ENCODE results near the gene MOB2.
"Not testable (repeated sequence)": the region's sequence is repeated elsewhere in the genome, so short reads cannot be mapped to it uniquely, and the experiment has no call there.

MOB2 gene

DNA sequence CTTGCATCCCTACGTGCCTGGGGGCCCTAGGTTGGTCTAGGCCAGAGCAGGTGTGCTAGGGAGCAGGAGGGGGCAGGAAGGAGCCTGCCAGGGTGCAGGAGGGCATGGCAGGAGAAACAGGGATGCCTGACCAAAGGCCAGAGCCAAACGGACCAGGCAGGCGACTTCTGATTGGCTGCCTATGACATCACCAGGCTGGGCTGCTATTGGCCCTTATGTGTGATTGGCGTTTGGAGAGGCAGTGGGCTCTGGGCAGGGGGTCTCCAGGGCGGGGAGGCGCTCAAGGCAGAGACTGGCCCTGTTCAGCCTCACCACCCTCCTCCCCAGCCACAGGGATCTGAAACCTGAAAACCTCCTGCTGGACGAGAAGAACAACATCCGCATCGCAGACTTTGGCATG is 44.4 kb downstream of the MOB2 start:
- DNase-seq (ENCODE audit: low read depth), result peak; percentile 10
- no peak overlapping the region for H3K9ac ChIP-seq (ENCODE audit: low read length)
- H3K27me3 ChIP-seq (replicated peaks; ENCODE audit: control insufficient read depth, insufficient read depth, low read length), result peaks cover 18% of the 10 kb centered on the region
- H3K9me3 ChIP-seq (ENCODE audit: control insufficient read depth, low read length), result no peaks in the 10 kb centered on the region
- H3K4me3 ChIP-seq (ENCODE audit: low read length), result no peak overlapping the region
- H3K4me1 ChIP-seq (ENCODE audit: control insufficient read depth, insufficient read depth, low read length), result no peaks in the 10 kb centered on the region
- no peaks in the 10 kb centered on the region for H3K36me3 ChIP-seq (ENCODE audit: control insufficient read depth, insufficient read depth, low read length, severe bottlenecking)

DNA sequence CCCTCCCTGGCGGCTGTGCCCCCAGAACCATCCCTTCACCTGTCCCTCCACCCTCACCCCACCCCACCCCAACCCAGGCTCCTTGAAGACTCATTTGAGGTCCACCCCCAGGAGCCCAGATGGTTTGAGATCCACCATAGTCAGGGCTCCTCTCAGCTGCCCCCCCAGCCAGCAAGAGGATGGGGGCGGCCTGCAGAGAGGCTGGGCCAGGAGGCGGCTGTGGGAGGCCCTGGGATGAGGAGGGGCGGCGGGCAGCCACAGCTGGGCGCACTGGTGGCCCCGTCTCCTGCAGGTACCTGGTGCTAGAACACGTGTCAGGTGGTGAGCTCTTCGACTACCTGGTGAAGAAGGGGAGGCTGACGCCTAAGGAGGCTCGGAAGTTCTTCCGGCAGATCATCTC is 46.1 kb downstream of the MOB2 start:
- Histone ChIP-seq H3K36me3 (ENCODE audit: control insufficient read depth, insufficient read depth, low read length, severe bottlenecking) (no peaks in the 10 kb centered on the region), H3K9me3 (ENCODE audit: control insufficient read depth, low read length) (no peaks in the 10 kb centered on the region), H3K4me3 (ENCODE audit: low read length) (no peak overlapping the region), H3K9ac (ENCODE audit: low read length) (no peak overlapping the region), H3K27me3 (replicated peaks; ENCODE audit: control insufficient read depth, insufficient read depth, low read length) (peaks cover 18% of the 10 kb centered on the region), H3K4me1 (ENCODE audit: control insufficient read depth, insufficient read depth, low read length) (no peaks in the 10 kb centered on the region)
- no peak for DNase-seq (ENCODE audit: low read depth)

DNA sequence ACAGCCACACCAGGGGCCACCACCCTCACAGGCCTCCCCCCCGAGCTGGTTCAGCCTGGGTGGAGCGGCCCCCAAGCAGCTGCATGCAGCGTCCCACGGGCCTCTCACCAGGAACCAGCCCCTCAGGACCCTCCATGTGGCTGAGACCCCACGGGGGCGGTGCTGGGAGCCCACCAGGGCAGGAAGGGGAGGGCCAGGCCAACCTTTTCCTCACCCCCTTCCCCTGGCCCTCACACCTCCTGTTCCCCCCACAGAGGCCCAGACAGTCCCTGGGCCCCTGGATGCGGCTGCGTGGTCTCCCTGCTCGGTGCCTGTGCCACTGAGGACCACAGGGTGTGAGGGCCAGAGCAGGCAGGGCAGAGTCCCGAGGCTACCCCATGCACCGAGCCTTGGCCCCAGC is 46.5 kb downstream of the MOB2 start:
- Histone ChIP-seq H3K9ac (ENCODE audit: low read length) (no peak overlapping the region), H3K27me3 (replicated peaks; ENCODE audit: control insufficient read depth, insufficient read depth, low read length) (peaks cover 18% of the 10 kb centered on the region), H3K4me1 (ENCODE audit: control insufficient read depth, insufficient read depth, low read length) (no peaks in the 10 kb centered on the region), H3K36me3 (ENCODE audit: control insufficient read depth, insufficient read depth, low read length, severe bottlenecking) (no peaks in the 10 kb centered on the region), H3K9me3 (ENCODE audit: control insufficient read depth, low read length) (no peaks in the 10 kb centered on the region), H3K4me3 (ENCODE audit: low read length) (no peak overlapping the region)
- DNase-seq (ENCODE audit: low read depth), result no peak

DNA sequence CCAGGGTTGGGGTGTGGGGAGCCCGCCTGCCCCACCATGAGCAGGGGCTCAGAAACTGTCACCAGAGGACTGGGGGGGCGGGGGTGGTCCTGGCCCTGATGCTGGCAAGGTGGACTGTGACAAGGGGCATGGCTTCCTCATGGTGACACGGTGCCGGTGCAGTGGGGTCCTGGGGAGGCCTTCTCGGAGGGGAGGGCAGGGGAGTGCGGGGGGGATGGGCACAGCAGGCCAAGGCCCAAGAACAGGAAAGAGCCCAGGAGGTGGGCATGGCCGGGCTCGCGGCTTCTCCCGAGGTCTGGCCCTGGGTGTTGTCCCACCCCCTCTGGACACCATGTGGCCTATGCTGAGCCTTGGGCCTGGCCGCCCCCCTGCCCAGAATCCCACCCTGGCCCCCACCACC is 47.2 kb downstream of the MOB2 start:
- no peak overlapping the region for H3K4me3 ChIP-seq (ENCODE audit: low read length)
- H3K27me3 ChIP-seq (replicated peaks; ENCODE audit: control insufficient read depth, insufficient read depth, low read length), result peaks cover 18% of the 10 kb centered on the region
- no peaks in the 10 kb centered on the region for H3K36me3 ChIP-seq (ENCODE audit: control insufficient read depth, insufficient read depth, low read length, severe bottlenecking)
- H3K9ac ChIP-seq (ENCODE audit: low read length), result no peak overlapping the region
- H3K9me3 ChIP-seq (ENCODE audit: control insufficient read depth, low read length), result no peaks in the 10 kb centered on the region
- DNase-seq (ENCODE audit: low read depth), result no peak
- H3K4me1 ChIP-seq (ENCODE audit: control insufficient read depth, insufficient read depth, low read length), result no peaks in the 10 kb centered on the region

DNA sequence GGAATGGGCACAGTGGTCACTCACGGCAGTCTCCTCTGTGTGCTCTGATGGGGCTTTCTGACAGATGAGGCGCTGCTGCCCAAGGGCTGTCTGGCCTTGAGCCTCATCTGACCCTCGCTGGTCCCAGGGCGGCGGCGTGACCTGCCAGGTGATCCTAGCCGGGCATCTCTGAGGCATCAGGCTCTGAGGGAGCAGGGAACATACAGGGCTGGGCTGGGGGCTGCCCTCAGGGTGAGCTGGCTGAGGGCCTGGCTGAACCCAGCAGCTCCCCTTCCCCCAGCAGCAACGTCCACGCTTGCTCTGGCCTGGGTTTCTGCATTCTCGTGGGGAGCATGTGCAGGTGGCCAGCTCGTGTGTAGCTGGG is 47.6 kb downstream of the MOB2 start:
- Histone ChIP-seq H3K36me3 (ENCODE audit: control insufficient read depth, insufficient read depth, low read length, severe bottlenecking) (no peaks in the 10 kb centered on the region), H3K9ac (ENCODE audit: low read length) (no peak overlapping the region), H3K4me3 (ENCODE audit: low read length) (no peak overlapping the region), H3K27me3 (replicated peaks; ENCODE audit: control insufficient read depth, insufficient read depth, low read length) (peaks cover 18% of the 10 kb centered on the region), H3K4me1 (ENCODE audit: control insufficient read depth, insufficient read depth, low read length) (no peaks in the 10 kb centered on the region), H3K9me3 (ENCODE audit: control insufficient read depth, low read length) (no peaks in the 10 kb centered on the region)
- no peak for DNase-seq (ENCODE audit: low read depth)

DNA sequence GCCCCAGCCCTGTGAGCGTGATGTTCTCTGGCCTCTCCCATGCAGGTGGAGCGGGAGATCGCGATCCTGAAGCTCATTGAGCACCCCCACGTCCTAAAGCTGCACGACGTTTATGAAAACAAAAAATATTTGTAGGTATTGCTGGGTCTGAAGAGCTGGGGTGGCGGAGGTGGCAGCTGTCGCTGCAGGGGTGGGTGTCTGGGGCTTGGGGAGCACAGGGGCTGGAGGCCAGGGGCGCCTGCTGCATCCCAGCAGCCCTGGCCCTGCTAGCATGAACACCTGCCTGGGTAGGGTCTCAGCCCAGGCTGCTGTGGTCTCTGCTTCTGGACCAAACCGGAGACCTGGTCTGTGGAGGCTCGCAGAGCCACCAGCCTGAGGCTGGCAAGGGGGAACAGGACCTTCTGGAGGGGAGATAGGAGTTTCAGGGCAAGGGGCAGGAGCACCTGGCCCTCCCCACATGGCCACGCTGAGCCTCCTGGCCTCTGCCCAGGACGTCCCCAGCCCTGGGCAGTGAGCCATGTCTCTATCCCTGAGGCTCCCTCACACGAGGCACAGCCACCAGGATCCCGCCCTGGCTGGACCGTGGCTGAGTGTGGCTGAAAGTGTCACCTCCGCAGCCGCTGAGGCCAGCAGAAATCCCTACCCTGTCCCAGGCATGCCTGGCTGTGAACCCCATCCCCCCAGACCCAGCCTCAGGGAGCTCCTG is 48.2 kb downstream of the MOB2 start:
- Histone ChIP-seq H3K9ac (ENCODE audit: low read length) (no peak overlapping the region), H3K9me3 (ENCODE audit: control insufficient read depth, low read length) (no peaks in the 10 kb centered on the region), H3K4me1 (ENCODE audit: control insufficient read depth, insufficient read depth, low read length) (no peaks in the 10 kb centered on the region), H3K4me3 (ENCODE audit: low read length) (no peak overlapping the region), H3K36me3 (ENCODE audit: control insufficient read depth, insufficient read depth, low read length, severe bottlenecking) (no peaks in the 10 kb centered on the region), H3K27me3 (replicated peaks; ENCODE audit: control insufficient read depth, insufficient read depth, low read length) (peaks cover 16% of the 10 kb centered on the region)
- DNase-seq (ENCODE audit: low read depth), result no peak

DNA sequence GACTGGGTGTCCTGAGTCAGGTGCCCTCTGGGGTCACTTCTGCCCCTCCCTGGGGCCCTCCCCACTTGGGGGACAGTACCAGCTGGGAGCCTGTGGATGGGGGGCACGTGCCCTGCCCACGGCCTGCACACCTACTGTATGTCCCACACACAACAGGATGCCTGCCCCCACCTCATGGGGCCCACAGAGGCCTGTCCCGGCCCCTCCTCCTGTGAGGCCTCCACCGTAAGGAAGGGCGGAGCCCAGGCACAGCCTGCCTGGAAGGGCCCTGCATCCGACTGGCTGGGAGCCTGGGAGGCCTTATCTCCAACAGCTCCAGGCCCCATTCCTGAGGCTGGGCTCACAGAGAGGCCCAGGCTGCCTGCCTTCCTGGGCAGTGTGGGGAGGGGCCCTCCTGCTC is 49.1 kb downstream of the MOB2 start:
- H3K9me3 ChIP-seq (ENCODE audit: control insufficient read depth, low read length), result no peaks in the 10 kb centered on the region
- H3K27me3 ChIP-seq (replicated peaks; ENCODE audit: control insufficient read depth, insufficient read depth, low read length), result peaks cover 16% of the 10 kb centered on the region
- H3K4me1 ChIP-seq (ENCODE audit: control insufficient read depth, insufficient read depth, low read length), result no peaks in the 10 kb centered on the region
- H3K36me3 ChIP-seq (ENCODE audit: control insufficient read depth, insufficient read depth, low read length, severe bottlenecking), result no peaks in the 10 kb centered on the region
- DNase-seq (ENCODE audit: low read depth), result peak; percentile 73
- no peak overlapping the region for H3K4me3 ChIP-seq (ENCODE audit: low read length)
- H3K9ac ChIP-seq (ENCODE audit: low read length), result no peak overlapping the region

DNA sequence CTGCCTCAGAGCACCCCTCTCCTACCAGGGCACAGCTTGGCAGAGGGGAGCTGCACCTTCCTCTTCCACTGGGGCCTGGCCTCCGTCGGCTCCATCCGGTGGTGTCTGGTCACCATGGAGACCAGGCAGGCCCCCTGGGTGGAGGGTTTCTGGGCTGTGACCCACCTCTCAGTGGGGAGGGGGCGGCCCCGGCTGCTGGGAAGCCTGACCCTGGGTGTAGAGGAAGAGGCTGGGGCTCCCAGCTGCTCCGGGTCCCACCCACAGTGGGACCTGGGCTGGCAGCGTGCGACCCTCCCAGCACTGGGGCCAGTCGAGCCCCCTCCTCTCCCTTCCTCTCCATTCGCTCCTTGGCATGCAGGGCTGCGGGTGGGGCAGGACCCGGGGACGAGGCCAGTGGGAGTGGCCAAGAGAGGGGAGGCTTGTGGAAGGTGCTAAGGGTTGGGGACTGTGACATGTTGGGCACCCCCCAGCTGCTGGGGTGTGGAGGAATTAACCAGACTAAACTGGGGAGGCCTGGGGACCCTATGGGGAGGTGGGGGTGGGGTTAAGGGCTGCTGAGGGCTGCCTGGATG is 50.0 kb downstream of the MOB2 start:
- peaks cover 12% of the 10 kb centered on the region for H3K27me3 ChIP-seq (replicated peaks; ENCODE audit: control insufficient read depth, insufficient read depth, low read length)
- no peaks in the 10 kb centered on the region for H3K9me3 ChIP-seq (ENCODE audit: control insufficient read depth, low read length)
- no peak for DNase-seq (ENCODE audit: low read depth)
- no peaks in the 10 kb centered on the region for H3K4me1 ChIP-seq (ENCODE audit: control insufficient read depth, insufficient read depth, low read length)
- no peaks in the 10 kb centered on the region for H3K36me3 ChIP-seq (ENCODE audit: control insufficient read depth, insufficient read depth, low read length, severe bottlenecking)
- no peak overlapping the region for H3K9ac ChIP-seq (ENCODE audit: low read length)
- no peak overlapping the region for H3K4me3 ChIP-seq (ENCODE audit: low read length)

DNA sequence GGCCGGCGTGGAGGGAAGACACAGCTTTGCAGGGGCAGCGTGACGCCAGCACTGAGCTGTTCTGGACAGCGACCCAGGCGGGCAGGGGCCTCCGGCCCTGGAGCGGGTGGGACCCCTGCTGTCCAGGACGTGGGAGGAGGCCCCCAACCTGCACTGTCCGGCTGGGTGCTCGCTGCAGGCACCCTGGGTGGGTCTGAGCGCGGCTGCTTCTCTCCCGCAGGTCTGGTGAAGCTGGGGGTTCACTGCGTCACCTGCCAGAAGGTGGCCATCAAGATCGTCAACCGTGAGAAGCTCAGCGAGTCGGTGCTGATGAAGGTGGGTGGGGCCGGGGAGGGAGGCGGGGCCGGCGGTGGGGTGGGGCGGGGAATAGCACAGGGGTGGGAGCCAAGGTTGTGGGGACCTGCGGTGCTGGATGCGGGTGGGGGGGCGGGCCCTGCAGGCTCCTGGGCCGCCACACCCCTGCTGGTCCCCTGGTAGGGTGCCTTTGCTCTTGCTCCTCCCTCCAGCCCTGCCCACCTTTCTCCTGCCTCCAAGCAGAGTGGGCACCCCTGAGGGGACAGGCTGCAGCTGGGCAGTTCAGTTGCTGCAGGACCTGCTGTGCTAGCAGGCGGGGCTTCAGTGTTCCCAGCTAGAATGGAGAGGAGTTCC is 50.6 kb downstream of the MOB2 start:
- H3K4me3 ChIP-seq (ENCODE audit: low read length), result no peak overlapping the region
- H3K4me1 ChIP-seq (ENCODE audit: control insufficient read depth, insufficient read depth, low read length), result no peaks in the 10 kb centered on the region
- H3K9me3 ChIP-seq (ENCODE audit: control insufficient read depth, low read length), result no peaks in the 10 kb centered on the region
- H3K27me3 ChIP-seq (replicated peaks; ENCODE audit: control insufficient read depth, insufficient read depth, low read length), result peaks cover 12% of the 10 kb centered on the region
- H3K9ac ChIP-seq (ENCODE audit: low read length), result no peak overlapping the region
- DNase-seq (ENCODE audit: low read depth), result no peak
- H3K36me3 ChIP-seq (ENCODE audit: control insufficient read depth, insufficient read depth, low read length, severe bottlenecking), result no peaks in the 10 kb centered on the region

DNA sequence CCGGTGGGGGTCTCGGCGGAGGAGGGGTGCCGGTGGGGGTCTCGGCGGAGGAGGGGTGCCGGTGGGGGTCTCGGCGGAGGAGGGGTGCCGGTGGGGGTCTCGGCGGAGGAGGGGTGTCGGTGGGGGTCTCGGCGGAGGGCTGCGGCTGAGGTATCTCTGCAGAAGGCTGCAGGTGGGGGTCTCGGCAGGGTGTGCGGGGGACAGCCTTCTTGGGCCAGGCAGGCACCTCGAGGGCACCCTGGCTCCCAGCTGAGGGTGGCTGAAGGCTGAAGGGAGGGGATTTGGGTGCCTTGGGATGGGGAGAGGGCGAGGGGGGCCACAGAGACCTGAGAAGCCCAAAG is 51.1 kb downstream of the MOB2 start:
- not testable (repeated sequence) for H3K36me3 ChIP-seq (ENCODE audit: control insufficient read depth, insufficient read depth, low read length, severe bottlenecking); H3K4me1 ChIP-seq (ENCODE audit: control insufficient read depth, insufficient read depth, low read length); DNase-seq (ENCODE audit: low read depth); H3K9ac ChIP-seq (ENCODE audit: low read length); H3K9me3 ChIP-seq (ENCODE audit: control insufficient read depth, low read length); H3K4me3 ChIP-seq (ENCODE audit: low read length)
- peaks cover 12% of the 10 kb centered on the region for H3K27me3 ChIP-seq (replicated peaks; ENCODE audit: control insufficient read depth, insufficient read depth, low read length)

DNA sequence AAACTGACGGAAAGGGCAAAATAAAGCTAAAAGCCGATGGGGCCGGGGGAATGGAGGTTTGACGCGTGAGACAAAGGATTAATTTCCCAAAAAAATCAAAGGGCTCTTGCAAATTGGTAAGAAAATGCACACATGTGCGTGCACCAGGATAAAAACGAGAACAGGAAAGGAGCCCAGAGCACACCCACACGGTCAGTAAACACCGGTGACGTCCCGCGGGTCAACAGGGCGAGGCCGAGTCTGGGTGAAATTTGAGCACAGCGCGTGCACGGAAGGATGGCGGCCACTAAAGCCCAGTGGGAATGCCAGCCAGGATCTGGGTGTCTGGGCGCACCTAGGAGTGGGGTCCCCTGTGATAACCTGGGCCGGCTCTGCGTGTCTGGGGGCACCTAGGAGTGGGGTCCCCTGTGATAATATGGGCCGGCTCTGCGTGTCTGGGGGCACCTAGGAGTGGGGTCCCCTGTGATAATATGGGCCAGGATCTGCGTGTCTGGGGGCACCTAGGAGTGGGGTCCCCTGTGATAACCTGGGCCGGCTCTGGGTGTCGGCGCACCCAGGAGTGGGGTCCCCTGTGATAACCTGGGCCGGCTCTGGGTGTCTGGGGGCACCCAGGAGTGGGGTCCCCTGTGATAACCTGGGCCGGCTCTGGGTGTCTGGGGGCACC is 52.5 kb downstream of the MOB2 start:
- Histone ChIP-seq H3K4me3 (ENCODE audit: low read length) (no peak overlapping the region), H3K9ac (ENCODE audit: low read length) (no peak overlapping the region), H3K9me3 (ENCODE audit: control insufficient read depth, low read length) (no peaks in the 10 kb centered on the region), H3K36me3 (ENCODE audit: control insufficient read depth, insufficient read depth, low read length, severe bottlenecking) (no peaks in the 10 kb centered on the region), H3K4me1 (ENCODE audit: control insufficient read depth, insufficient read depth, low read length) (no peaks in the 10 kb centered on the region), H3K27me3 (replicated peaks; ENCODE audit: control insufficient read depth, insufficient read depth, low read length) (peaks cover 12% of the 10 kb centered on the region)
- DNase-seq (ENCODE audit: low read depth), result no peak
